Small intestine (tissue), 7 donors: ENCODE results near the gene CLCNKB. TPM values are rescaled to one million over a fixed set of nuclear protein-coding genes. Genes with fewer than 3 reads are reported as not detected.
A peak's percentile ranks its signal among the peaks of the same experiment; 100 is the strongest.
"Not testable (repeated sequence)": the region's sequence is repeated elsewhere in the genome, so short reads cannot be mapped to it uniquely, and the experiment has no call there.

Experiments
- DNase-seq, 2 donors: peaks; one replicate each; pipeline versions ENCODE4 v3.0.0 to v3.0.0-alpha.2; 2013
- FAIRE-seq: peaks from 2 replicates; lab custom pipeline; 2012; peaks lifted over from hg19 to GRCh38; lab: Jason Lieb, UNC
- H3K27ac ChIP-seq, 3 donors: one replicate each; pipeline ENCODE4 v1.5.1; 2013; ENCODE audit warnings: low read length in 2 of 3, mild to moderate bottlenecking in 2 of 3, control low read depth in 1 of 3, inconsistent platforms in 1 of 3, low read depth in 1 of 3, moderate library complexity in 1 of 3
- H3K27me3 ChIP-seq, 3 donors: one replicate each; pipeline ENCODE4 v1.6.1; 2013; ENCODE audit warnings: low read length in 3 of 3, inconsistent platforms in 1 of 3; ENCODE audit not compliant: control insufficient read depth in 3 of 3, insufficient read depth in 3 of 3
- H3K36me3 ChIP-seq, 3 donors: one replicate each; pipeline ENCODE4 v1.6.1; 2013; ENCODE audit warnings: low read length in 3 of 3, inconsistent platforms in 1 of 3, low read depth in 1 of 3, mild to moderate bottlenecking in 1 of 3, moderate library complexity in 1 of 3; ENCODE audit not compliant: control insufficient read depth in 3 of 3, insufficient read depth in 2 of 3
- H3K4me1 ChIP-seq, 3 donors: one replicate each; pipeline ENCODE4 v1.6.1; 2013; ENCODE audit warnings: low read length in 2 of 3, inconsistent platforms in 1 of 3, low read depth in 1 of 3, mild to moderate bottlenecking in 1 of 3, moderate library complexity in 1 of 3; ENCODE audit not compliant: control insufficient read depth in 3 of 3, insufficient read depth in 2 of 3
- H3K4me3 ChIP-seq, 3 donors: one replicate each; pipeline ENCODE4 v1.5.1; 2013; ENCODE audit warnings: low read length in 3 of 3, control low read depth in 1 of 3, inconsistent platforms in 1 of 3, low read depth in 1 of 3, mild to moderate bottlenecking in 1 of 3, moderate library complexity in 1 of 3
- H3K9me3 ChIP-seq, 2 donors: one replicate each; pipeline ENCODE4 v1.6.1; 2013; ENCODE audit warnings: low read depth in 1 of 2, low read length in 1 of 2; ENCODE audit not compliant: control insufficient read depth in 2 of 2, insufficient read depth in 1 of 2
- whole genome bisulfite sequencing, 3 donors: extraction: QIAGEN DNeasy Blood & Tissue Kit; methylation state at CpG; one replicate each; pipeline ENCODE4 v1.1.7; 2013; 5-methylcytosine and 5-hydroxymethylcytosine counted together
- polyA plus RNA-seq, 4 donors: library from polyadenylated mRNA; stranded (reverse) in 3 of 4; unstranded in 1 of 4; fragments of 200-250 nt in 3 of 4; fragments of 120-200 nt in 1 of 4; gene quantifications; one replicate each; pipeline versions ENCODE4 v1.2.1 to v1.2.3, GENCODE V29; 2013
- donor health status: healthy with polysubstance abuse.
- donor health status: control.
- donor health status: control.
- donor health status: Bipolar disorder and iron deficiency.
- donor health status: healthy.

CLCNKB gene
- polyA plus RNA-seq, 4 donors, result 0.04 to 0.19 TPM; not detected in 2

- Histone ChIP-seq H3K4me3 (peak overlapping the region; percentile 17 to 57 (median 18)), H3K27me3 (no peaks in the 10 kb centered on the region), H3K4me1 (peaks cover 0 to 10% (median 0%) of the 10 kb centered on the region in 3 donors), H3K36me3 (no peaks in the 10 kb centered on the region), H3K9me3 (no peaks in the 10 kb centered on the region), H3K27ac (no peak overlapping the region)
- 1 to 4% (median 2%) methylated on average over 19 to 25 of the region's 25 CpGs for WGBS, 3 donors
- FAIRE-seq, result no peak
- DNase-seq, result peak in 1 of 2 donors; percentile 72
Observed at GRCh38 chr1:16048573-16049189, 5.1 kb downstream of the CLCNKB start.

- H3K4me1 ChIP-seq, result peaks cover 0 to 10% (median 0%) of the 10 kb centered on the region in 3 donors
- H3K36me3 ChIP-seq, result no peaks in the 10 kb centered on the region
- H3K27me3 ChIP-seq, result no peaks in the 10 kb centered on the region
- H3K9me3 ChIP-seq, result no peaks in the 10 kb centered on the region
- FAIRE-seq (no peak), DNase-seq (no peak)
- H3K4me3 ChIP-seq, result no peak overlapping the region
- H3K27ac ChIP-seq, result no peak overlapping the region
- 88% methylated on average over 7 of the region's 7 CpGs for WGBS, 3 donors
Observed at GRCh38 chr1:16050328-16050727, 6.7 kb downstream of the CLCNKB start.

GRCh38 chr1:16051039-16051438 is 7.5 kb downstream of the CLCNKB start:
- Histone ChIP-seq H3K4me1 (peaks cover 0 to 14% (median 0%) of the 10 kb centered on the region in 3 donors), H3K4me3 (no peak overlapping the region), H3K27ac (no peak overlapping the region), H3K9me3 (no peaks in the 10 kb centered on the region), H3K36me3 (no peaks in the 10 kb centered on the region), H3K27me3 (no peaks in the 10 kb centered on the region)
- 81 to 89% (median 87%) methylated on average over 3 of the region's 3 CpGs for WGBS, 3 donors
- DNase-seq (no peak), FAIRE-seq (no peak)

DNA sequence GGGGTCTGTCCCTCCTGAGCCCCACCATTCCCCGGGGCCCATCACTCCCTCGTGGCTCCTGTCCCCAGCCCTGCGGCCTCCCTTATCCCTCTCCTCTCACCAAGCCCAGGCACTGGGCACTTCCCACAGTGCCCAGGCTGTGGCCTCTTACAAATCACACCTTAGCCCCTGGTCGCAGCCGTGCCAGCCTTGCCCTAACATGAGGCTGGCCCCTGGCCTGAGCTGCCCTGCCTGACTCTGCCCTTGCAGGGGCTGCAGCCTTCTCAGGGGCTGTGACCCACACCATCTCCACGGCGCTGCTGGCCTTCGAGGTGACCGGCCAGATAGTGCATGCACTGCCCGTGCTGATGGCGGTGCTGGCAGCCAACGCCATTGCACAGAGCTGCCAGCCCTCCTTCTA is 8.4 kb downstream of the CLCNKB start:
- H3K9me3 ChIP-seq, FAIRE-seq, H3K27me3 ChIP-seq, DNase-seq, H3K4me3 ChIP-seq, H3K36me3 ChIP-seq, H3K27ac ChIP-seq: not testable (repeated sequence)
- 87 to 90% (median 87%) methylated on average over 11 to 12 of the region's 12 CpGs for WGBS, 3 donors
- H3K4me1 ChIP-seq, result peaks cover 0 to 15% (median 0%) of the 10 kb centered on the region in 3 donors

- no peaks in the 10 kb centered on the region for H3K9me3 ChIP-seq
- 67 to 78% (median 76%) methylated on average over 5 to 8 of the region's 8 CpGs for WGBS, 3 donors
- no peaks in the 10 kb centered on the region for H3K36me3 ChIP-seq
- no peak for DNase-seq
- H3K4me3 ChIP-seq, result no peak overlapping the region
- FAIRE-seq, result no peak
- H3K4me1 ChIP-seq, result peaks cover 0 to 12% (median 0%) of the 10 kb centered on the region in 3 donors
- no peak overlapping the region for H3K27ac ChIP-seq
- H3K27me3 ChIP-seq, result no peaks in the 10 kb centered on the region
Observed at GRCh38 chr1:16053781-16054502, 10.4 kb downstream of the CLCNKB start.

GRCh38 chr1:16054598-16055540 is 11.3 kb downstream of the CLCNKB start:
- peaks cover 0 to 9% (median 0%) of the 10 kb centered on the region in 3 donors for H3K4me1 ChIP-seq
- DNase-seq (no peak), FAIRE-seq (no peak)
- 76 to 86% (median 83%) methylated on average over 7 of the region's 7 CpGs for WGBS, 3 donors
- no peak overlapping the region for H3K27ac ChIP-seq
- no peaks in the 10 kb centered on the region for H3K27me3 ChIP-seq
- no peaks in the 10 kb centered on the region for H3K9me3 ChIP-seq
- H3K36me3 ChIP-seq, result no peaks in the 10 kb centered on the region
- H3K4me3 ChIP-seq, result no peak overlapping the region

GRCh38 chr1:16055613-16056520 is 12.3 kb downstream of the CLCNKB start:
- Histone ChIP-seq H3K4me1 (peaks cover 0 to 6% (median 0%) of the 10 kb centered on the region in 3 donors), H3K36me3 (no peaks in the 10 kb centered on the region), H3K27ac (no peak overlapping the region), H3K9me3 (no peaks in the 10 kb centered on the region), H3K27me3 (no peaks in the 10 kb centered on the region), H3K4me3 (no peak overlapping the region)
- no peak for FAIRE-seq
- 29 to 36% (median 33%) methylated on average over 16 to 18 of the region's 18 CpGs for WGBS, 3 donors
- DNase-seq, result peak; percentile 83 to 92
